GM12891 (cell line): ENCODE measurements around the gene UBE2E1.

Experiments
- POLR2A ChIP-seq: IDR thresholded peaks from 2 replicates; pipeline ENCODE4 v1.6.1; 2011; ENCODE audit warnings: low read depth, low read length, control low read depth
- POLR2AphosphoS5 ChIP-seq: IDR thresholded peaks from 2 replicates; pipeline ENCODE4 v1.6.1; 2011; ENCODE audit warnings: low read depth, low read length, control low read depth
- SPI1 ChIP-seq: IDR thresholded peaks from 2 replicates; pipeline ENCODE4 v1.6.1; 2011; ENCODE audit warnings: low read depth, low read length, control low read depth
- TAF1 ChIP-seq: IDR thresholded peaks from 2 replicates; pipeline ENCODE4 v1.6.1; 2011; ENCODE audit warnings: low read depth, low read length, control low read depth

- TF ChIP-seq POLR2AphosphoS5 (no peak), POLR2A (no peak), TAF1 (no peak), SPI1 (no peak)
These were observed 1.1 kb upstream of the UBE2E1 start for GRCh38 chr3:23804441-23805209.
